Raji (cell line): ENCODE data around the gene MCF2L.

Experiments used
- POLR2A ChIP-seq: IDR thresholded peaks from 2 replicates; pipeline ENCODE4 v1.6.1; 2011; ENCODE audit warnings: low read depth, low read length, control low read depth; ENCODE audit not compliant: insufficient read depth

MCF2L gene

DNA sequence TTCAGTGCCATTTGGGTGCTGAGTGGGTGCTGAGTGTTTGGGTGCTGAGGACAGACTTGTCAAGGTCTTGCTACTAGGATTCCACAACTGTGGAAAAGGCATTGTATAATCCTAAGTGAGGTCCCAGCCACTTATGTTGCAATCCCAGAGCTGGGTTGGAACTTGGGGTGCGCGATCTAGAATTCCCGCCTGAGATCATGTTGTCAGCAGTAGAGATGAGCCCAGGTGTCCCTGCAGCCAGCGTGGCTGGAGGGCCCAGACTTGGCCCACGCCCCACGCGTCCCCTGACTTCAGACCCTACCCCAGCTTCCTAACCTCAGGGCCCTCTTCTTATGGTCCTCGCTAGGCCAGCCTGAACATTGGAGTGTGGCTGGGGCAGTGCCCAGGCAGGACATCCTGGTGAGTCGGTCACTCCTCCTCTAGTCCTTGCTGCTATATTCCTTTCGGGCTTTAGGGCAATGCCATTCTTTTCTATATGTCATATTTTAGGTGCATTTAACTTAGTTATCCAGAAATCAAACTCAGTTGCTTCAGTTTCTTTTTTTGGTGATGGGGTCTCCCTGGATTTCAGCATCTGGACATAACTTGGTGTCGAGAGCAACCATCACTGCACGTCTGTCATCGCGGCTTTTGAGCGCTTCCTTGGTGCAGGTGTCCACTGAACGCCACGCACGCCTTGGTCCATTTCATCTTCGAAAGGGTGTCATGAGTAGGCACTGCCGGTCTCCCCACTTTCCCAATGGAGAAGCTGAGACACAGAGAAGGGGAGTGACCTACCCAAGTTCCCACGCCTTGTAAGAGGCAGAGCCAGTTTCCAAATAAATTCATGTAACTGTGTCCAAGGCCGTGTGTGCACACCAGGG is 90.2 kb downstream of the MCF2L start:
- TF ChIP-seq POLR2A, result no peak

DNA sequence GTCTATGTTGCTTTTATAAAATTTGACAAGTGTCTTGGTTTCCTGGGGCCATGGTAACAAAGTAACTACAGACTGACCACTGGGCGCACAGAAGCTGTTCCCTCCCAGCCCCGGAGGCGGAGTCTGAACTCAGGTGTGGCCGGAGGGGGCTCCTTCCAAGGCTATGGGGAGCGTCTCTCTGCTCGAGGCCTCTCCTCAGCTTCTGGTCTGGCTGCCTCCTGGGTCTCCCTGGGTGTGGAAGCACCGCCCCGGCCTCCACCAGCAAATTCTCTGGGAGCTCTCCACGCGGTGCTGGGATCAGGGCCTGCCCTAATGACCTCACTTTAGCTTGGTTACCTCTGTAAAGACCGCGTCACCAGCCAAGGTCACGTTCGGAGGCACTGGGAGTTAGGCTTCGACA is 90.9 kb downstream of the MCF2L start:
- TF ChIP-seq POLR2A, result no peak

- no peak for TF ChIP-seq POLR2A
Observed at GRCh38 chr13:113060557-113061270, 91.7 kb downstream of the MCF2L start.

DNA sequence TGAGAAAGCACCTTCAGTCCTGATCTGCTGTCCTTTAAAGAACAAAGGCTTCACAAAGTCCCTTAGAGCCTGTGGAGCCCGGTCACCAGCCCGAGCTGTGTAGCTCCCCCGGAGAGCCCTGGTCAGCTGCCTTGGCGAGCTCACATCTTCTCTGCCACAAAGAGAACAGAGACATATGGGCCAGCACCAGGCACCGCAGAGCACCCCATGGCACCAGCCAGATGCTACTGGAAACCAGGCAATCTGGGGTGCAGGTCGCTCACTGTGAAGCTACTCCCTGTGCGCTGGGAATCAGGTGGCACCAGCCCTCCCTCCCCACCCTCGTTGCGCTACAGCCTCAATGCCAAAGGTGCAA is 92.2 kb downstream of the MCF2L start:
- TF ChIP-seq POLR2A, result no peak

DNA sequence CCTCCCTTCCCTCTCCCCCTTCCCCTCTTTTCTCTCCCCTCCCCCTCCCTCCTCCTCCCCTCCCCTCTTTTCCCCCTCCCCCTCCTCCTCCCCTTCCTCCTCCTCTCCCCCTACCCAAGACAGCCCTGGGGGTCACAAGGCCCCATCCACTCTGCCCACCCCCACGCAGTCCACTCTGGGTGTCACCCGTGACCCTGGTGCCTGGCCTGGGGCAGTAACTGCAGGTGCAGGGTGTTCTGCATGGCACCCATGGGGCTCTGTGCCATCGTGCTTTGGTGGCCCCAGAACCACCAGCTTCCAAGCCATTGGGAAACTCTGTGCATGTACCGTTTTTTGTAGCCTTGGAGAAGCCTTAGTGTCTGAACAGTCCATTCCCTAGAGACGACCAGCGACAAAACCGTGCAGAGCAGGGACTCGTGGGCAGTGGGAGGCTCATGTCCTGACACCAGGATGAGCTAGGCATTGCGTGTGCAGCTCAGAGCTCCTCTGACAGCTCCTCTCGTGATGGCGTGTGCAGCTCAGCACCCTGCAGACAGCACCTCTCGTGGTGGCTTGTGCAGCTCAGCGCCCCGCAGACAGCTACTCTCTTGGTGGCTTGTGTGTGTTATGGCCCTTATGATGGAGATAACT is 92.9 kb downstream of the MCF2L start:
- TF ChIP-seq POLR2A, result no peak

GRCh38 chr13:113062691-113063090 is 93.7 kb downstream of the MCF2L start:
- TF ChIP-seq POLR2A, result no peak

- no peak for TF ChIP-seq POLR2A
Observed at GRCh38 chr13:113063091-113063491, 94.1 kb downstream of the MCF2L start.

GRCh38 chr13:113064000-113064533 is 95.1 kb downstream of the MCF2L start:
- TF ChIP-seq POLR2A, result no peak

- TF ChIP-seq POLR2A, result no peak
Observed at GRCh38 chr13:113064534-113065405, 95.8 kb downstream of the MCF2L start.

GRCh38 chr13:113065406-113066141 is 96.6 kb downstream of the MCF2L start:
- TF ChIP-seq POLR2A, result no peak

DNA sequence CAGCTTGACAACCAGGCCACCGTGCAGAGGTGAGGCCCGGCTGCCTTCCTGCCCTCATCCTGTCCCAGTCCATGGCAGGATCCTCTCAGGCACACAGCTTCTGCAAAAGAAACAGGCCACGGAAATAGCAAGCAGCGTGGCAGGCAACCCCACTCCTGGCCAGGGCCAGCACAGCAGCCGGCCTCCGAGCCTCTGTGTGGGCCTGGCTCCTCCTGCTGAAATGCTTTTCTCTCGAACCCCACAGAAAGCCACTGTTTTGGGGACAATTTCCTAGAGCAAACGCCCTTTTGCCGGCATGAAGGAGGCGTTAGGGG is 97.1 kb downstream of the MCF2L start:
- no peak for TF ChIP-seq POLR2A

DNA sequence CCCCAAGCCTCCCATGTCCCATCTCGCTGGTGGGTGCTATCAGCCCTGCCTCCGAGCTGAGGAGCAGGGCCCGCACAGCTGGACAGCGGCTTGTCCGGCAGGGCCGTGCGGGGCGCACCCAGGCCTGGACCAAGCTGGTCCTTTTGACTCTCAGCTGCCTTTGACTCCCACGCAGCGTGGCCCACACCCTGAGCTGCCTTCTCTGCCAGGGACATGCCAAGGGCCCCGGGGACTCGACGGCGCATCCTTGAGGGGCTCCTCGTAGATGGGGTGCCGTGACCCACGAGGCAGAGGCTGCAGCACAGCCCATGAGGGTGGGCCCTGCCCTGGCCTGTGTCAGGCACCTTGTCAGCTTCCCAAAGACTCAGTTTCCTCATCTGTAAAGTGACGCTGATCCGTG is 97.7 kb downstream of the MCF2L start:
- no peak for TF ChIP-seq POLR2A

GRCh38 chr13:113069861-113070805 is 101.1 kb downstream of the MCF2L start:
- TF ChIP-seq POLR2A, result no peak

DNA sequence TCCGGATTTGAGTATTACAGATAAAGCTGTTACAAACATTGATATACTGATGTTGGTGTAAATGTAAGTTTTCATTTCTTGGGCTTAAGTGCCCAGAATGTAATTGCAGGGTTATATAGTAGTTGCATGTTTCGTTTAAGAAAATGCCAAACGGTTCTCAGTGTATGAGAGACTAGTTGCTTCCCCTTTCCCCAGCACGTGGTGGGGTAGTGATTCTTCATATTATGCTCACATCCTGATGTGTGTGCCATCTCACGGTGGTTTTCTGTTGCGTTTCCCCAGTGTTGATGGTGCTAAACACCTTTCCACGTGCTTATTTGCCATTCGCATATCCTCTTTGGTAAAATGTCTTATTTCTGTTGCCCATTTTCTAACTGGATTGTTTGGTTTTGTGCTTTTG is 101.8 kb downstream of the MCF2L start:
- no peak for TF ChIP-seq POLR2A

DNA sequence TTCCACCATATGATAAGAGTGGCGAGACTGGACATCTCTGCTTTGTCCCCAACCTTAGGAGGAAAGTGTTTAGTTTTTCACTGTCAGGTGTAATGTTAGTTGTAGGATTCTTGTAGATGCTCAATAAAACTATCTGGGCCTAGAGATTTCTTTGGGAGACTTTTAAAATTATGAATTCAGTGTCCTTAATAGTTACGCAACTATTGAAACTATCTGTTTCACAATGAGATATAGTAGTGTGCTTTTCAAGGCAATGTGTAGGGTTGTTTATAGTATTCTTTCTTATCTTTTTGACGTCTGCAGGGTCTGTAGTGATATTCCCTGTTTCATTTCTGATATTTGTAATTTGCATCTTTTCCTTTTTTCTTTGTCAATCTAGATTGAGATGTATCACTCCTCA is 103.4 kb downstream of the MCF2L start:
- TF ChIP-seq POLR2A, result no peak
